HCT116 (cell line): ENCODE results near the gene FBXL7. TPM values are rescaled to one million over a fixed set of nuclear protein-coding genes. Genes with fewer than 3 reads are reported as not detected.

Source experiments
- ATAC-seq: fragments of 200-7000 bp; cut with Tn5 transposase; 2 replicates; pipeline ENCODE4 v1.9.1; 2020; ENCODE audit warnings: mild to moderate bottlenecking, moderate library complexity
- BruUV-seq: library from RNA; stranded (reverse); fragments of 400-500 nt; replicated peaks from 2 replicates; lab custom pipeline; 2021; lab: Mats Ljungman, UMichigan
- CTCF ChIA-PET: fragments of 300-600 bp; sonication (Branson Sonifier 250); formaldehyde crosslinking; loops from one replicate; lab custom pipeline; 2021; ENCODE audit warnings: antibody characterized with exemption; lab: Charles Lee
- POLR2A ChIA-PET: fragments of 300-600, 350-600 bp; sonication (Branson Sonifier 250); formaldehyde crosslinking; loops from one replicate; lab custom pipeline; 2021; ENCODE audit warnings: antibody characterized with exemption; lab: Charles Lee
- RAD21 ChIA-PET, 2 experiments: fragments of 300-600 bp; sonication (Branson Sonifier 250); formaldehyde crosslinking; loops; one replicate each; lab custom pipeline; 2023; ENCODE audit warnings: low total read pairs in 2 of 2; ENCODE audit not compliant: uncharacterized antibody in 2 of 2, unreplicated experiment in 2 of 2, low non-redundant PET in 1 of 2; lab: Charles Lee
- DNase-seq: peaks from one replicate; pipeline ENCODE4 v3.0.0-alpha.2; 2010; ENCODE audit warnings: low read depth, low spot score
- H2AFZ ChIP-seq: fragments of 200-600 bp; shearing (Covaris generic), sonication (generic); 2 replicates; pipeline ENCODE4 v1.6.1; 2017; ENCODE audit warnings: low read depth, mixed run types, mixed read lengths, antibody characterized with exemption, low read length; ENCODE audit not compliant: poor library complexity, severe bottlenecking
- H3K27ac ChIP-seq: 2 replicates; pipeline ENCODE4 v1.5.1; 2012; ENCODE audit warnings: low read depth, low read length
- H3K27me3 ChIP-seq: fragments of 200-600 bp; sonication (generic); 2 replicates; pipeline ENCODE4 v1.6.1; 2016; ENCODE audit warnings: mixed run types, low read length, mixed read lengths; ENCODE audit not compliant: insufficient read depth
- H3K36me3 ChIP-seq, 2 experiments: fragments of 200-500 bp in 1 of 2; fragments of 200-600 bp in 1 of 2; sonication (Bioruptor generic) in 1 of 2; sonication (generic) in 1 of 2; 2 replicates each; pipeline versions ENCODE4 v1.5.1 to v1.6.1; 2014 to 2016; ENCODE audit warnings: low read length in 2 of 2, inconsistent platforms in 1 of 2, mixed read lengths in 1 of 2, mixed run types in 1 of 2; ENCODE audit not compliant: insufficient read depth in 2 of 2, control insufficient read depth in 1 of 2
- H3K4me1 ChIP-seq, 2 experiments: fragments of 200-600 bp in 1 of 2; sonication (generic) in 1 of 2; 2 replicates each; pipeline versions ENCODE4 v1.5.1 to v1.6.1; 2012 to 2017; ENCODE audit warnings: low read length in 2 of 2, inconsistent platforms in 1 of 2, mild to moderate bottlenecking in 1 of 2, mixed read lengths in 1 of 2, mixed run types in 1 of 2, moderate library complexity in 1 of 2; ENCODE audit not compliant: insufficient read depth in 2 of 2, control insufficient read depth in 1 of 2
- H3K4me2 ChIP-seq: fragments of 200-600 bp; sonication (generic); 2 replicates; pipeline ENCODE4 v1.6.1; 2017; ENCODE audit warnings: mixed run types, low read length, mixed read lengths
- H3K4me3 ChIP-seq, 2 experiments: fragments of 200-600 bp in 1 of 2; sonication (generic) in 1 of 2; replicated peaks in 1 of 2; 2 replicates each; pipeline ENCODE4 v1.5.1; 2011 to 2016; ENCODE audit warnings: low read length in 2 of 2, control low read depth in 1 of 2, low read depth in 1 of 2, mild to moderate bottlenecking in 1 of 2, mixed read lengths in 1 of 2, mixed run types in 1 of 2
- H3K79me2 ChIP-seq: fragments of 200-600 bp; sonication (generic); 2 replicates; pipeline ENCODE4 v1.6.1; 2017; ENCODE audit warnings: mild to moderate bottlenecking, mixed run types, low read length, moderate library complexity, mixed read lengths; ENCODE audit not compliant: insufficient read depth
- H3K9ac ChIP-seq: fragments of 200-600 bp; sonication (generic); 2 replicates; pipeline ENCODE4 v1.6.1; 2016; ENCODE audit warnings: low read length, mixed read lengths
- H3K9me2 ChIP-seq: fragments of 200-600 bp; sonication (generic), shearing (Covaris generic); 2 replicates; pipeline ENCODE4 v1.6.1; 2017; ENCODE audit warnings: mixed run types, mild to moderate bottlenecking, moderate library complexity; ENCODE audit not compliant: insufficient read depth
- H3K9me3 ChIP-seq, 2 experiments: fragments of 200-500 bp in 1 of 2; fragments of 200-600 bp in 1 of 2; sonication (Bioruptor generic) in 1 of 2; sonication (generic) in 1 of 2; 2 replicates each; pipeline ENCODE4 v1.6.1; 2014 to 2017; ENCODE audit warnings: low read length in 2 of 2, mixed read lengths in 2 of 2, inconsistent platforms in 1 of 2, low read depth in 1 of 2, mild to moderate bottlenecking in 1 of 2, mixed run types in 1 of 2, moderate library complexity in 1 of 2; ENCODE audit not compliant: control insufficient read depth in 1 of 2, insufficient read depth in 1 of 2
- H4K20me1 ChIP-seq: fragments of 200-600 bp; sonication (generic), shearing (Covaris generic); 2 replicates; pipeline ENCODE4 v1.6.1; 2017; ENCODE audit warnings: mixed run types, mild to moderate bottlenecking, moderate library complexity; ENCODE audit not compliant: insufficient read depth
- ATF3 ChIP-seq: IDR thresholded peaks from 2 replicates; pipeline ENCODE4 v1.6.1; 2012
- CTCF ChIP-seq, 3 experiments: fragments of 200-600 bp in 1 of 3; sonication (generic) in 1 of 3; IDR thresholded peaks in 2 of 3; conservative IDR thresholded peaks in 1 of 3; 2 replicates each; pipeline ENCODE4 v1.5.1; 2012 to 2017; ENCODE audit warnings: low read depth in 2 of 3, low read length in 2 of 3, antibody characterized with exemption in 1 of 3, borderline replicate concordance in 1 of 3, control low read depth in 1 of 3, mild to moderate bottlenecking in 1 of 3, mixed read lengths in 1 of 3, mixed run types in 1 of 3, moderate library complexity in 1 of 3; ENCODE audit not compliant: insufficient read depth in 1 of 3
- EGR1 ChIP-seq: IDR thresholded peaks from 2 replicates; pipeline ENCODE4 v1.6.1; 2012; ENCODE audit warnings: low read depth
- EZH2 ChIP-seq: fragments of 200-600 bp; sonication (generic); IDR thresholded peaks from 2 replicates; pipeline ENCODE4 v1.6.1; 2017; ENCODE audit warnings: antibody characterized with exemption, mixed run types
- EZH2phosphoT487 ChIP-seq: fragments of 200-600 bp; IDR thresholded peaks from 2 replicates; pipeline ENCODE4 v1.6.1; 2018; ENCODE audit warnings: antibody characterized with exemption, borderline replicate concordance
- FOSL1 ChIP-seq: IDR thresholded peaks from 2 replicates; pipeline ENCODE4 v1.6.1; 2012; ENCODE audit warnings: low read depth
- JUND ChIP-seq: IDR thresholded peaks from 2 replicates; pipeline ENCODE4 v1.6.1; 2012
- MAX ChIP-seq: IDR thresholded peaks from 2 replicates; pipeline ENCODE4 v1.6.1; 2012
- RAD21 ChIP-seq: IDR thresholded peaks from 2 replicates; pipeline ENCODE4 v1.6.1; 2012; ENCODE audit warnings: low read depth, mild to moderate bottlenecking
- SIN3A ChIP-seq: IDR thresholded peaks from 2 replicates; pipeline ENCODE4 v1.6.1; 2012; ENCODE audit warnings: low read depth
- SP1 ChIP-seq: IDR thresholded peaks from 2 replicates; pipeline ENCODE4 v1.6.1; 2012; ENCODE audit warnings: low read depth
- SRF ChIP-seq: IDR thresholded peaks from 2 replicates; pipeline ENCODE4 v1.6.1; 2012; ENCODE audit warnings: low read depth
- TCF7L2 ChIP-seq: IDR thresholded peaks from 2 replicates; pipeline ENCODE4 v1.7.0; 2011; ENCODE audit warnings: borderline replicate concordance, inconsistent platforms; ENCODE audit not compliant: insufficient read depth, insufficient read length; ENCODE audit errors: extremely low read depth
- ZBTB33 ChIP-seq: IDR thresholded peaks from 2 replicates; pipeline ENCODE4 v1.6.1; 2011; ENCODE audit warnings: mild to moderate bottlenecking, low read length, moderate library complexity; ENCODE audit not compliant: insufficient replicate concordance; ENCODE audit errors: extremely low read depth
- ZNF274 ChIP-seq: fragments of 200-500 bp; sonication (Bioruptor generic); IDR thresholded peaks from 2 replicates; pipeline ENCODE4 v1.6.1; 2014; ENCODE audit warnings: mild to moderate bottlenecking, low read depth, low read length, inconsistent platforms
- intact Hi-C: fragments of 100-400 bp; cut with micrococcal nuclease; formaldehyde crosslinking; loops from 2 replicates; pipeline ENCODE4 v1.10.0; 2022
- total RNA-seq: library from RNA; stranded (reverse); gene quantifications from one replicate; pipeline ENCODE4 v1.2.1, GENCODE V29; 2021; ENCODE audit not compliant: unreplicated experiment

The FBXL7 gene
- total RNA-seq, 1 experiment from 2014 or later, result 0.05 TPM

- DNase-seq, result no peak
- CTCF ChIA-PET, result no interaction called here
Measured at GRCh38 chr5:15639288-15639687, 139.3 kb downstream of the FBXL7 start.

More at GRCh38 chr5:15639288-15639687, 139.3 kb downstream of the FBXL7 start:
- no TSS peak for BruUV-seq
- Histone ChIP-seq H3K4me2 (no peak overlapping the region), H3K36me3 (no peaks in the 10 kb centered on the region), H3K27ac (no peak overlapping the region), H4K20me1 (no peaks in the 10 kb centered on the region), H3K27me3 (no peaks in the 10 kb centered on the region)
- ATAC-seq, result no peak
- POLR2A ChIA-PET, result no interaction called here
- intact Hi-C loops, result no loop called here
- TF ChIP-seq SIN3A (no peak), JUND (no peak), ZNF274 (no peak), SRF (no peak), EZH2phosphoT487 (no peak), EGR1 (no peak), MAX (no peak), SP1 (no peak), CTCF (IDR thresholded peaks at IDR 0.05 in 2 of 3, conservative IDR thresholded peaks at IDR 0.05 in 1 of 3; ENCODE audit: borderline replicate concordance in 1 of 3, insufficient read depth in 1 of 3, low read depth in 2 of 3, low read length in 2 of 3) (no peak), TCF7L2 (no peak), ATF3 (no peak), RAD21 (no peak), ZBTB33 (no peak), EZH2 (no peak), FOSL1 (no peak)
- TF ChIP-seq, all 23 proteins: peak for 0
- Histone ChIP-seq H2AFZ (no peak overlapping the region), H3K4me3 (no peak overlapping the region), H3K4me1 (no peaks in the 10 kb centered on the region), H3K9ac (no peak overlapping the region), H3K9me3 (peaks cover 9 to 15% of the 10 kb centered on the region in 2 experiments; a peak in 2 of 4 replicates), H3K79me2 (no peaks in the 10 kb centered on the region), H3K9me2 (no peaks in the 10 kb centered on the region)
- RAD21 ChIA-PET, result no interaction called here
